CD4-positive, alpha-beta T cell treated with Interleukin-17A for 1 hour (primary cell): ENCODE results near the gene GLT6D1.
"Not testable (repeated sequence)": the region's sequence is repeated elsewhere in the genome, so short reads cannot be mapped to it uniquely, and the experiment has no call there.

Experiments used
- DNase-seq: peaks from one replicate; pipeline ENCODE4 v3.0.0-alpha.2; 2020

GLT6D1 gene, protein sequence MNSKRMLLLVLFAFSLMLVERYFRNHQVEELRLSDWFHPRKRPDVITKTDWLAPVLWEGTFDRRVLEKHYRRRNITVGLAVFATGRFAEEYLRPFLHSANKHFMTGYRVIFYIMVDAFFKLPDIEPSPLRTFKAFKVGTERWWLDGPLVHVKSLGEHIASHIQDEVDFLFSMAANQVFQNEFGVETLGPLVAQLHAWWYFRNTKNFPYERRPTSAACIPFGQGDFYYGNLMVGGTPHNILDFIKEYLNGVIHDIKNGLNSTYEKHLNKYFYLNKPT

DNA sequence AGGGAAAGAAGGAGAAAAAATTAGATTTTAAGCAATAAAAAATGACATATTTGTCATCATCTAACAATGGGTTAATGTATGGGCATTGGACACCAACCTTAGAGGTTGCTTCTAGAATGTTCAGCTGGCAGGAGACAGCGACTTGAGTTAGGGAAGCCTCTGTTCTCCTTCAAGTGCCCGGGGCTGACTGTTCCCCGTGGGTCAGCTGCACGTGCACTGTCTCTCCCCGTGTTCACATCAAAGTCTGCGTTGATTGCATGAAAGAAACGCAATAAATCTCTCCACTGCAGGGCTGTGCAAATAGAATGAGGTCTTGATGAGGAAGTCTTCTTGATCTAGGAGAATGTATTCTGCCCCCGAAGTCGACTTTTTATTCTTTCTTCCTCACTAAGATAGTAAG, at the start of gene GLT6D1:
GLT6D1 (minus strand) TSS at position 345 of the 400 bp plus-strand sequence. CDS start 353 bp downstream, outside the sequence.
- DNase-seq, result no peak

DNA sequence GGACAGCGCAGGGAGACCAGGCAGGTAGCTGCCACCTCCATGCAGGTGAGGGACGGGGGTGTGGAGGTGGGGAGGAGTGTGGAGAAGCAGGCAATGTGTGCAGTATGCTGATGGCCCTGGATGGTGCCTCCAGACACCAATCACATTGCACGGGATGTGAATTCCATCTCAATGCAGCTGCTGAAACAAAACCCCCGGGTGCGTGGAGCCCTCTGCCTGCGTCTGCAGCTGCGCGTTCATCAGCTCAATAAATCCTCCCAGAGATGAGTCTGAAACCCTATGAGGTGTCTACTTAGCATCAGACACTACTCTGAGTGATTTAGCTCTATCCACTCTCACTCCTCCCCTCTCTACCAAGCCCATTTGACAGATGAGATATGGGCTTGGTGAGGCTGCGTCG, 49.7 kb upstream of the GLT6D1 start:
- DNase-seq, result no peak

DNA sequence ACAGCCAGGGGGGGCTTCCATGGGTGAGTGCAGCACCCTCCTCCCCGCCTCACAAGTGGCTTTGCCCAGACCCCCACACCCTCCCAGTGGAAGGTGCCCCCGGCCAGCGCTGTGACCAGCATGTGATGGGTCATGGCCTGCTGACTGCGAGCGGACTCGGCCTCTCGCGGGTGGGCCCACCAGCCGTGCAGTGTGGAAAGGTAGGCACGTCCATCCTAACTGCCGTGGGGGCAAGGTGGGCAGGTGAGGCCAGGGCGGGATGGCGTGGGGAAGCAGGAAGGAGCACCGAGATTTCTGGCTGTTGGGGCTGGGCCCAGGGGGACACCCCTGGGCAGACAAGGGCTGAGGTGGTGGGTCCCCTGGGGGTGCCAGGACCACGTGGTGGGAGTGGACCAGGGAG, 47.9 kb upstream of the GLT6D1 start:
- no peak for DNase-seq

DNA sequence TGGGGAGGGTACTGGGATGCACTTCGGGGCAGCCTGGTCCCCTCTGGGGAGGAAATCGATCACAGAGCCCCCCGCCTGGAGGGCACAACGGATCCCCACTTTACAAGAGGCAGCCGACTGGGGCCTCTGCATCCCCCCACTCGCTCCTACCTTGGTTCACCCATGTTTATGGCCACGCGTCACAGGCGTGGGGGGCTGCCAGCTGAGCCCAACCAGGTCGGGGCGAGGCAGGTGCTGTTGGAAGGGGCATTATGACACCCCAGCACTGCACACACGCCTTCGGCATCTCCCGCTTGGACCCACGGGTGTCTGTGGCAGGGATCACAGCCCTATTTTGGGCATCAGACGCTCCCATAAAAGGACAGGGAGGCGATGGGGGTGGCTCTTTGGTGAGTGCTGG, 45.4 kb upstream of the GLT6D1 start:
- no peak for DNase-seq

DNA sequence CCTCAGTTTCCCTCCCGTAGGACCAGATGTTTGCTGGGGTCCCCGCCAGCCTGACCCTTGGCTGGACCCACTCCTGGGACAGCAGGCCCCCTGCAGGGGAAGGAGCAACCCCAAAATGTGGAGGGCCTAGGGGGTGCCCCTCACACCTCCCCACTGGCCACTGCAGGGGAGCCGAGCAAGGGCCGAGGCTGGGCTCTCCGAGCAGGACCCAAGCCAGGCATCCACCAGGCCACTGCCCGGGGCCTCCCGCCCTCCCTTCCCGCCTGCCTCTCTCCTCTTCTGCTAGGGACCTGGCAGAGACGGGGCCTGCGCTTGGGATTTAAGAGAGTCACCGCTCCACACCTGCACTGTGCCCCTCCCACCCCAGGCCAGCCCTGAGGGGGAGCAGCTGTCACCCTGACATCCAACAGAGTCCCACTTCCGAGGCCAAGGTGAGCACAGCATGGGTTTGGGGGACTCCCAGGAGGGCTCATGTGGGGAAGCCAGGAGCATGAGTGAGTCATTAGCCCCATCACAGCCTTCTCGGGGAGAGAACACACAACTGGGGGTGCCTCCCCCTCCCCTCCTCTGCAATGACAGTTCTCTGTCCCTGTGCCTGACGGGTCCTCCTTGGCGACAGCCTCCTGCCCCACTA, 44.2 kb upstream of the GLT6D1 start:
- DNase-seq, result no peak

DNA sequence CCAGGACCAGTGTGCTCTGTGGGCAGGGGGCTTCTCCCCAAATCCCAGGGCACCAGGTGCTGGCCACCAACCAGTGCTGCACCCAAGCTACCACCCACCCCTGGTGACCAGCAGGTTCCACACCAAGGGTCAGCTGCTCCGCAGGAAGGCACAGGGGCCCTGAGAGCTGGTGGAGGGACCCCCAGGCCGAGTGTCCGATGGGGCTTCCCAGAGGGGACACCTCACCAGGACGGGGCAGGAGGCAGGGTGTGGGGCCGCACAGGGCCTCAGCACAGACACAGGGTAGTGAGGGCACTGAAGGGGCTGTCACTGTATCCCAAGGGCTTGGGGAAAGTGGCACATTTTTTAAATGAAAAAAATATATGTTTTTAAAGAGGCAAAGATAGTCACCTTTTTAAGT, 41.8 kb upstream of the GLT6D1 start:
- no peak for DNase-seq

DNA sequence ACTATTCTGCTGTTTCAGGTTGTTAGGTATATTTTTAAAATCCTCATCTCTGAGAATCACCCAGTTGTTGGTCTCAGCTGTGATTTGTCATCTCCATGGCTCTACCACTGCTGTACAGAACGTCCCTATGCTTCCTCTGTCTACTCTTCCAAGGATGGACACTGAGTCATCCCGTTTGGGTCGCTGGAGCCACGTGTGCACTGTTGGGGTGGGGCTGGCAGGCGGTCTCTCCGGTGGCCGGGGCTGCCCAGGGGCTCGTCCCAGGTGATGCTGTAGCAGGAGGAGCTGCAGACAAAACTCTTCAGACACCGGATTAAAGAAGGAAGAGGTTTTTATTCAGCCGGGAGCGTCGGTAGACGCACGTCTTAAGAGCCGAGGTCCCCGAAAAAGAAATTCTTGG, 40.7 kb upstream of the GLT6D1 start:
- no peak for DNase-seq

DNA sequence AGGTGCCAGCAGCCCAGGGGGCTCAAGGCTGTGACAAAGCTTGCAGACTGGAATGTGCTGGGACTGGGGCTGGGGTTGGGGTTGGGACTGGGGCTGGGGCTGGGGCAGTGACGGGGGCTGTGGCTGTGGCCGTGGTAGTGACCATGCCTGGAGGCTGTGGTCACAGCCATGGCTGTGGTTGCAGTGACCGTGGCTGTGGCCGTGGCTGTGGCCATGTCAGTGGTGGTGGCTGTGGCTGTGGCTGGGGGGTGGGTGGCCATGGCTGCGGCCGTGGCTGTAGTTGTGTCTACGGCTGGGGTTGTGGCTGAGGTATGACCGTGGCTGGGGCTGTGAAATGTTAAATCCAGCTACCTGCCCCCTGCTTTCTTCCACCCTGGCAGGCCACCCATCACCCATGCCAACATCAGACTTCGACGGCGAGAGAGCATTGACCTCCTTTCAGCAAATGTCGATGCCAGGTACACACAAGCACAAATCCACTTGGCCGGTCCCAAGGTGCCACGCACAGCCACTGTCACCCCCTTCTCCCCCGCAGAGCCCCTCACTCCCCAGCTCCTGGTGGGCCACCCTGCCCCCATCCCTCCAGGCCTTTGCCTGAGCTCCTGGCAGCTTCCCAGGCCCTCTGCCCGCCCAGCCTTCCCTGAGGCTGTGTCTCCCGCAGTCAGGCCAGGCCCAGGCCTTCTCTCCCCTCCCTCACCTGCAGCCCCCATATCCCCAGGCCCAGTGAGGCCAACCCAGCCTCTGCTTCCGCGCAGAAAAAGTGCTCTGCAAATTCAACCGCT, 39.1 kb upstream of the GLT6D1 start:
- no peak for DNase-seq

DNA sequence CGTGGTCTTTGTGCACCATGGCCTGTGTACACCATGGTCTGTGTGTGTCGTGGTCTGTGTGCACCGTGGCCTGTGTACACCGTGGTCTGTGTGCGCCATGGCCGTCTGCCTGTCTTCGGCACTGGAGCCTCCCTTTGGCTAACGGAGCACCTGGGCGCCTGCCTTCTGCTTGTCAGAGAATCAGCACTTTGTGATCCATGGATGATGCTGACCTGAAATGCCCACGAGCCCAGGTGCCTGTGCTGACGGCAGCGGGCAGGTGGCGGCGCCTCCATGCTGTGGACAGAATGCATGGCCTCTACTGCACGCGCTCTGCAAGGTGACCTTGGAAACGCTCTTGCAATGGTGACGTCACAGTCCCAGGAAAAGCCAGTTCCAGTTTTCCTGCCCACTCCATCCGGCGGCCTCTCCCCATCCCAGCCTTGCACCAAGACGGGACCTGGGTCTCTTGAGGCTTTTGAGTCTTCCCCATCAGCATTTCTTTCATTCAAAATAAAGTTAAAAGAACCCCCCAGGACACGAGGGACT, 38.4 kb upstream of the GLT6D1 start:
- no peak for DNase-seq

DNA sequence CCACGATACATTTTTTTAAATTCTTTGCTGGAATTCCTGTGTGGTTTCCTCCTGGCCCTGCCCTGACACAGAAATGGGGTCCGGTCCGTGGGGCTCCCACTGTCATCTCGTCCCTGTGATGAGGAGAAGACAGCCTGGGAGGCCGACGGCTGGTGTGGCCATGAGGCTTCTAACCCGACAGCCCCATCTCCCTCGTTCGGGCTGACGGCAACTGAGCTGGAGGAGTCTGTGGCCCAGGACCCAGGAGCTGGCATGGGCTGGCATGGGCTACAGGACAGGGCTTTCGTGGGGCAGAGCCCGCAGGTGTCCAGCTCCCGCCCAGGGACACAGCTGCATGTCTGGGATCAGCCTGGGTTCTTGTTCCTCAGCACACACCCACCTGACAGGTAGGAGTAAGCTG, 37.6 kb upstream of the GLT6D1 start:
- no peak for DNase-seq

DNA sequence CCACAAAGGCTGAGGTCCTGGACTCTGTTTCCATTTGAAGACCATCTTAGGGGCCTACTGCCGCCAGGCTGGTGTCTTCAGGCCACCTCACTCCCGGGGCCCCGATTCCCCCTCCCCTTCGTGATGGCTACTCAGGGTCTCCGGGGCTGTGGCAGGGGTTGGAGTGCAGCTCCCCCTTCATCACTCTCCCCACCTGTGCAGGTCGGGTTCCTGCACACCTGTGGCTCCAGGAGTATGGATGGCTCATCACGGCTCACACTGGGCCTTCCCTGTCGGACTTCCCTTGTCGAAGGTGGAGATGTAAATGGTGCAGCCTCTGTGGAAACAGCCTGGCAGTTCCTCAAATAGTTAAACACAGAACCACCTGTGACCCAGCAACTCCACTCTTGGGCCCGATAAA, 35.6 kb upstream of the GLT6D1 start:
- no peak for DNase-seq

DNA sequence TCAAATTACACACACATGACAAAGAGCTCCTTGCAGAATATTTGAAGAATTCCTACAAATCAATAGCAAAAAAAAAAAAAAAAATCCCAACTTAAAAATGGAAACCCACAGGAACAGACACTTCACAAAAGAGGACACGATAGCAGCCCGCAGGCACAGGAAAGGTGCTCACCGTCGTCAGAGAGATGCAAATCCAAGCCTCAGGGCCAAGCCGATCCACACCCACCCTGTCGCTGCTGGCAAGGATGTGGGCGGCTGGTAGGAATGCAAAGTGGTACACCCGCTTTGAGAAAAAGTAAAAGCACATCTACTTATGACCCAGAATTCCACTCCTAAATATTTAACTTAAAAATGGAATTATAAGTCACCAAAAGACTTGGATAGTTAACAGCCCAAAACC, 34.6 kb upstream of the GLT6D1 start:
- no peak for DNase-seq

DNA sequence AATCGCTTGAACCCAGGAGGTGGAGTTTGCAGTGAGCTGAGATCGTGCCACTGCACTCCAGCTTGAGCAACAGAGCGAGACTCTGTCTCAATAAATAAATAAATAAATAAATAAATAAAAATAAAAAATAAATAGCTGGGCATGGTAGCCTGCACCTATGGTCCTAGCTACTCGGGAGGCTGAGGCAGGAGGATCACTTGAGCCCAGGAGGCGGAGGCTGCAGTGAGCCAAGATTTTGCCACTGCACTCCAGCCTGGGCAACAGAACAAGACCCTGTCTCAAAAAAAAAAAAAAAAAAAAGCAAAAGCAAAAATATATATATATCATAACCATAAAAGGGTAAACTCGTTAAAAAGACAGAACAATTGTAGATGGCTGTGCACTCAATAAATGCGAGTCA, 33.4 kb upstream of the GLT6D1 start:
- DNase-seq, result not testable (repeated sequence)

DNA sequence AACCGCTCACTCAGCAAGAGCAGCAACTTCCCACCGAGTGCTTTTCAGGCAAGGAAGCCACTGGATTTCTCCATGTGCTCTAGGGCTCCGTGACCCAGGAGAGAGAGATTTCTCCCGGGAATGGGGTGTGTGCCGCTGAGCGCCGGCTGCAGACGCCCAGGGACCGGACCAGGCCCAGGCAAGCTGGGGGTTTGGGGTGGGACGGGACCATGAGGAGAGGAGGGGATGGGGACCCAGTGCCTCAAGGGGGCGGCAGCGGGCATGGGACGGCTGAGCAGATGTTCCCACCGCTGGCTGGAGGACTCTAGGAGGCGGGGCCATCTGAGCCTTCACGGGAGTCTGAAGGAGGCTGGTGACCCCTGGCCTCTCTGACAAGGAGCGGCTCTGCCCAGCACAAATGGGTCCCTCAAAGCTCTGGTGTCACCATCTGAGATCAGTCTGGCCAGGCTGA, 32.3 kb upstream of the GLT6D1 start:
- no peak for DNase-seq

DNA sequence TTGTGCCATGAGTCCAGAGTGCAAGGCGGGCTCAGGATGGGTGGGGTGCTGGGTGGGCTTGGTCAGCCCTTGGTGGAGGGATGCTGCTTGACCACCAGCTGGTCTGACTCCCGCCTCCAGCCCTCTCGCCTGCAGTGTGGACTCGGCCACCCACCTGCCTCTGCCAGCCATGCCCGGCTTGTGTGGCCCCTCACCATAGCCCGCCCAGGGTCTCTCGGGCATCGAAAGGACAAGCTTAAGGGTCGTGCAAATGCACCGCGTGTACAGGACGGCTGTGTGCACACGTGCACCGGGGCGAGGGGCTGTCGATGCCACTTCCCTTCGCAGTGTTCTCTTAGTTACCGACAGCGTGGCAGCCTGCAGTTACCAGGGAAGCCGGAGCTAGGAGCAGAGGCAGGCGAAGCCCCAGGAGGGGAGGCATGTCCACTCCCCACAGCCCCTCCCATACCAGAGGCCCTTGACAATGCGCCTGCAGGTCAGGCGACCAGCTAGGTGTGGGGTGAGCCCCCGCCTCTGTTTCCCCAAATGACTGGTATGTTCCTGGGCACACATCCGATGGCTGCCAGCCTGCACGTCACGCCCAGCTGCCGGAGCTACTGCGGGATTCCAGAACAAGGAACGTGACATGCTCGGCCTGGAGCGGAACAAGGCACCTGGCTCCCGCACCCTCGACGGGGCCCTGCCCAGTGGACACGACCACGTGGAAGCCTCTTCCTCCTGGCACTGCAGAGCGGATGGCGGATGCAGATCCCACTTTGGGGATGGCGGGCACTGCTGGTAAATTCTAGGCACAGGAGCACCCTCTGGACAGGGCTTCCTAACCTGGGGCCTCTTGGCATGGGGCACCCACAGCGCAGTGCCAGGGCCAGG, 31.6 kb upstream of the GLT6D1 start:
- no peak for DNase-seq

DNA sequence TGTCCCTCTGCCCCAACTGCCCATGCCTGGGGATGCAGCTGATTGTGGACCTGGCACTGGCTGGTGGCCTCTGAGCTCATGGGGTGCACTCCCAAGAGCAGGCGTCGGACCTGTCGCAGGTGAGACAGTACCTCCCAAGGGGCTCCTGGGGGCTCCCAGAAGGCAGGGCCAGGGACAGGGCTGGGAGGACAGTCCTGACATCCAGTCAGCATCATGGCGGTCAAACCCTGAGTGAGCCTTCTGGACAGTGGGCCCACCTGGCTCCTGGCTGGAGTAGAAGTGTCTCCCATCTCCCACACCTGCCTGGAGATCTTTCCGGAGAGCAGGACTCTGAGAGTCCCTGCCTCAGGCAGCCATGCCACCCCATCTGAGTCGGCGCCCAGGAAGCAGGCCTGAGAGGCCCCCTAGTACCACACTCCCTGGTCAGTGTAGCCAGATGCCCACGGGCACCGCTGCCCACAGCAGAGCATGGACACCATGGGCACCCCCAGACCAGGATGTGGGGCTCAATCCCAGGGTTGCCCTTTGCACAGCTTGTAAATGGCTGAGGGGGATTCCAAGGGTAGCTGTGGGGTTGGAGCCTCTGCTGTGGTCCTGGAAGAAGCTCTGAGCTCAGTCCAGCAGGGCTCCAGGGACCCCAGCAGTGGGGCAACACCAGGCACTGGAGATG, 30.4 kb upstream of the GLT6D1 start:
- DNase-seq, result no peak

DNA sequence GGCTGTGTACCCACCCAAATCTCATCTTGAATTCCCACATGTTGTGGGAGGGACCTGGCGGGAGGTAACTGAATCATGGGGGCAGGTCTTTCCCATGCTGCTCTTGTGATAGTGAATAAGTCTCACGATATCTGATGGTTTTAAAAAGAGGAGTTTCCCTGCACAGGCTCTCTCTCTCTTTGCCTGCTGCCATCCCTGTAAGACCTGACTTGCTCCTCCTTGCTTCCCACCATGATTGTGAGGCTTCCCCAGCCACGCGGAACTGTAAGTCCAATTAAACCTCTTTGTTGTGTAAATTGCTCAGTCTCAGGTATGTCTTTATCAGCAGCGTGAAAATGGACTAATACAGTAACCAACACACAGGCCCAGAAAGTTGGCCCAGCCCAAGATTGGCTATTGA, 29.7 kb upstream of the GLT6D1 start:
- DNase-seq, result not testable (repeated sequence)

DNA sequence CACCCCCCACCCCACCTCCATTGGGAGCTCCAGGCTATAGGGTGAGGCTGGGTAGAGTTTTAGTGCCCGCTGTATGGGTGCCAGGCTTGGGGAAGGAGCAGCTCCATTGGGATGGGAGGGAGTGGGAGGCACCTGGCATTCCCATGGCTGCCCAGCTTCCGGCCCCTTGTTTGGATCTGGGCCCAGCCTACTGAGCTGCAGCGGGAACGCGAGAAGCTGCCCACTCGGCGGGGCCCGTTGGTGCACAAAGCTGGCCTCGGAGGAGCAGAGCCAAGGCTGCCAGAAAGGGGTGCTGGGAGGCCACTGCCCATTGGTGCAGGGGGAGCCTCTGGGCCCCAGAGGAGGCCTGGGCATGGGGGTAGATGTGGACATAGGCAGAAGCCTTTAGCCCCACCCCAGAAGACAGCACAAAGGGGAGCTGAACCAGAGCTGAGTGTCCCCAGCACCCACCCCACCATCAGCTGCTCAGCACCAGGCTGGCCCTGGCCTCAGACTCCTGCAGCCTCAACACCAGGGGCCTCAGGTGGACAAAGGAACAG, 28.2 kb upstream of the GLT6D1 start:
- no peak for DNase-seq

DNA sequence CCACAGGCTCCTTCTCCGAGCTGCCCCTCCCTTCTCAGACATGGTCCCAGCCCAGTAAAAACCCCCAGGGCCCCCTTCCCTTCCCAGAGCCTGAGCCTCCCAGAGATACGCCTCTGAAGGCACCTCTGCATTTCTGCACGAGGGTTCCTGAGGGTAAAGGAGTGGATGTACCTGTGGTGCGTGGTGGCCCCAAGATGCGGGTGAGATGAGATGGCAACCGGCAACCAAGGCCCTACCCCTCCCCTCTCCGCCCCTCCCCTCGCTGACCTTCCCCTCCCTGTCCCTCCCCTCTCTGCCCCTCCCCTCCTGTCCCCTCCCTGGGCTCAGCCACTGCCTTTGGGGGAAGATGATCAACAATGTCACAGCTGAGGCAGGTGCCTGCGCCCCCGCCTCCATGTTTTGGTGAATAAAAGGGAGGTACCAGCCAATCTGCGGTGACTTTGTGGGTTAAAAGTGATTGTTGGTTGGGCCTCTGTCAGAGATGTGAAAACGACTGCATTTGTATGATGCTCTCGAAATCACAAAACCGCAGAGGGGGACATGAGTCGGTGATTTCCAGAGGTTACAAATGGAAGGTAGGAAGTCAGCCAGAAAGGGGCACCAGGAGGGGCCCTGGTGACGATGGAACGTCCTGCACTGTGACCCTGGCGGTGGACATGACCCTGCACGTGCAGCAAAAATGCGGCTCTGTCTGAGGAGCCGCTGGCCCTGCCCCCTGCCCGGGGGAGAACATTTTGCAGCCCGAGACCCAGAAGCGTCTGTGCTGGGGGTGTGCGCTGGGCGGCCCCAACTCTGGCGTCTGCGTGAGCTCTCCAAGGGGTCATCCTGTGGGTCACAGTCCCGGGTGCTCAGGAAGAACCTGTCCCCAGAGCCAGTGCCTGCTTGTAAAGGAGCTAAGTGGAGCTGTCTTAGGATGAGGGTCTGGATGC, 27.5 kb upstream of the GLT6D1 start:
- no peak for DNase-seq

DNA sequence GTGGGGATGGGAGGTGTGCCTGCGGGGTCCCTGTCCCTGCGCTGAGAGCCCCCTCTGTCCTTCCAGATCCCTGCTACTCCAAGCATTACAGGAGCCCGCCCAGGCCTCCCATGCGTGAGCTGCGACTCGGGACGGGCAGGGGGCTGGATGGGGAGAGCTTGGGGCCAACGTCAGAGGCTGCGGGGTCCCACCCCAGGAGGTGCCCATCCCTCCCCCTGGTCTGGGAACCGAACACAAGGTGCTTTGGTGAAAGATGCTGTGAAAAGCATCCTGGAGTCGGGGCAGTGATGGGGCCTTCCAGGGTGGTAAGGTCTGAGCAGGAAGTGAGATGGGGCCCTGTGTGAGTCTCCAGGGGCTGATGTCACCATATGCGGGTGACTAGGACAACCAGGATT, 26.5 kb upstream of the GLT6D1 start:
- no peak for DNase-seq
